NK-92 (cell line): ENCODE data around the gene STRADB.
"Not testable (repeated sequence)": the region's sequence is repeated elsewhere in the genome, so short reads cannot be mapped to it uniquely, and the experiment has no call there.

ENCODE experiments used
- DNase-seq: peaks from one replicate; lab custom pipeline; 2025; ENCODE audit not compliant: unreplicated experiment; lab: John Stamatoyannopoulos, UW

Gene STRADB

DNA sequence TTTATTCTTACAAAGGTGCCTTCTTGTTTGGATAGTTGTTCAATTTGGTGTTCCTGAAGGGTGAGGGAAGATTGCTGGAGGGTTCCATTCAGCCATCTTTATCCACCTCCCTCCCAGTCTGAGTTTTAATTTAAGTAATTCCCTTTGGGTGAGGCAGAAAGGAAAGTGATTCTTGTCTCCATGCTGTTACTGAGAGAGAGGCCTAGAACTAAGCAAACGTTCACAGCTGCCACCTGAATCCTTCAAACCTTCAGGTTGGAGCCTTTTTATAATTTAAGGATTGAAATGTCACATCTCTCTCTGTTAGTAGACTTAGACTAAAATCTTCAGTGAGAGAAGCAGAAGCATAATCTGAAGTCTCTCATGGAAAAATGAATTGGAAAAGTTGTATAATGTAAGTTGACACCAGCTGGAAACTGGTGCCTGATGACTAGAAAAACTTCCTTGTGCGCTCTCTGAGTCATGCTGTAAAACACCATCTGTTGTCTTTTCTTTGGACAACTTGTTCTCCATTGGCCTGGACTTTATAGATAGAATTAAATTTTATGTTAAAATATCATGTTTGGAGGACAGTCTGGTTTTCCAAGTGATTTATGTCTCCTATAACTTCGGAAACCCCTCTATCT is 14.6 kb downstream of the STRADB start:
- DNase-seq, result no peak

DNA sequence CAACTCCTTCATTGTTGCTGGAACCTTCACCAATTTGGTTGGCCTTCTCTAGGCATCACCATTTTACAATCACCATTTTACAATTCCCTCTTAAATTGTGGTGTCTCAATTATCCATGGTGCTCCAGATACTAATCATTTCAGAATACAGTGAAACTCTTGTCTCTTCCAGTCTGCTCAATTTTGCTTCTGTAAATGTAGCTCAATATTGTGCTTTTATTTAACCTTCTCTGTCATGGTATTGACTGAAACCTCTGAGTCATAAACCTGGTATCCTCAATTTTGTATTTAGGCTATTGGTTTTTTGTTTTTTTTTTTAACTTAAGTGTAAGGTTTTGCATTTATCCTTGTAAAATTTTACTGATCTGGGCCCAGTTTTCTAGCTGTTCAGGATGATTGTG is 16.1 kb downstream of the STRADB start:
- no peak for DNase-seq

GRCh38 chr2:201470821-201471731 is 19.5 kb downstream of the STRADB start:
- DNase-seq, result no peak

- no peak for DNase-seq
Measured at GRCh38 chr2:201471732-201472393, 20.3 kb downstream of the STRADB start.

GRCh38 chr2:201472411-201472810 is 20.9 kb downstream of the STRADB start:
- no peak for DNase-seq

DNA sequence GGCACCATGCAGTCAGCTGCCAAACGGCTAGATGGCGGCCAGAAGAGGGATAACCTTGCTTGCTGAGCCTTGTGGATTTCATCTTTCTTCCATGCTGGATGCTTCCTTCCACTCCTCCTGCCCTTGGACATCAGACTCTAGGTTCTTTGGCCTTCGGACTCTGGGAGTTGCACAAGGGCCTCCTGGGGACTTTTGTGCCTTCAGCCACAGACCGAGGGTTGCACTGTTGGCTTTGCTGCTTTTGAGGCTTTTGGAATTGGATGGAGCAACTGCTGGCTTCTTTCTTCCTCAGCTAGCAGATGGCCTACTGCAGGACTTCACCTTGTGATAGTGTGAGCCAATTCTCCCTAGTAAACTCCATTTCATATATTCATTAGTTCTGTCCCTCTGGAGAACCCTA is 31.0 kb downstream of the STRADB start:
- DNase-seq, result no peak

- no peak for DNase-seq
Measured at GRCh38 chr2:201483342-201483741, 31.8 kb downstream of the STRADB start.

- not testable (repeated sequence) for DNase-seq
Measured at GRCh38 chr2:201483758-201484157, 32.2 kb downstream of the STRADB start.

DNA sequence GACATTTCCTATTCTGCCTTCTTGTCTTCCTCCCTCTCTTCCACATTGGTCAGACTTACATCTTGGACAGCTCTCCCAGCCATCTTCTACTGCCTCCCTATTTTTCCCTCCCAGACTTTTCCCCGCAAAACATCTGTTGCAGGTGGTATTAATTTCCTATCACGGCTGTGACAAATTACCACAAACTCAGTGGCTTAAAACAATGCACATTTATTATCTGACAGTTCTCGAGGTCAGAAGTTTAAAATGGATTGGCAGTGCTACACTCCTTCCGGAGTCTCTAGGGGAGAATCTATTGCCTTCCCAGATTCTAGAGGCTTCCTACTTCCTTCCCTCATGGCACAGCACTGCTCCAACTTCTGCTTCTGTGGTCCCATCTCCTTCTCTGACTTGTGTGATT is 33.3 kb downstream of the STRADB start:
- no peak for DNase-seq

GRCh38 chr2:201490291-201490690 is 38.8 kb downstream of the STRADB start:
- no peak for DNase-seq

- DNase-seq, result no peak
Measured at GRCh38 chr2:201496785-201497184, 45.2 kb downstream of the STRADB start.

- no peak for DNase-seq
Measured at GRCh38 chr2:201500534-201500933, 49.0 kb downstream of the STRADB start.

GRCh38 chr2:201502713-201503112 is 51.2 kb downstream of the STRADB start:
- DNase-seq, result no peak

GRCh38 chr2:201507725-201508124 is 56.2 kb downstream of the STRADB start:
- DNase-seq, result no peak

DNA sequence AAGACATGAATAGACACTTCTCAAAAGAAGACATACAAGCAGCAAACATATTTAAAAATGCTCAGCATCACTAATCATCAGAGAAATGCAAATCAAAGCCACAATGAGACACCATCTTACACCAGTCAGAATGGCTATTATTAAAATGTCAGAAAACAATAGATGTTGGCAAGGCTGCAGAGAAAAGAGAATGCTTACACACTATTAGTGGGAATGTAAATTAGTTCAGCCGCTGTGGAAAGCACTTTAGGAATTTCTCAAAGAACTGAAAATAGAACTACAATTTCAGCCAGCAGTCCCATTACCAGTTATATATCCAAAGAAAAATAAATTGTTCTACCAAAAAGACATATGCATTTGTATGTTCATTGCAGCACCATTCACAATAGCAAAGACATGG is 61.7 kb downstream of the STRADB start:
- DNase-seq, result no peak

- DNase-seq, result no peak
Measured at GRCh38 chr2:201515573-201516246, 64.2 kb downstream of the STRADB start.

DNA sequence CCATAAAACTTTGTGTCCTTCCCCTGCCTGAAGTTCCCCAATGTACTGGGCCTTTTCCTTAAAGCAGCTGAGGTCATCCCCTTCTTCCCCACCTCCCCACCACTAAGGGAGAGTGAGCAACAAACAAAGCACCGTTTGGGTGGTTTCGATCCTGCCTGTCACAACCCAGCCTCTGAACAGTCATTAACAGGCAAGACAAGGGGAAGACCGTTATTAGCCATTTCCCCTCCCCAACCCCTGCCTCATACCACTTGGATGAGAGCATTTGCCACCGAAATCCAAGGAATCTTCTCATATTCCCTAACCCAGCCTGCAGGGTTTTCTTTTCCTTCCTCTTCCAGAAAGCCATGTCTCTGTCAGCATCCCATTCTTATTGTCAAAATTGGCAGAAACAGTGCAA is 65.6 kb downstream of the STRADB start:
- DNase-seq, result no peak

GRCh38 chr2:201520201-201520600 is 68.7 kb downstream of the STRADB start:
- no peak for DNase-seq

DNA sequence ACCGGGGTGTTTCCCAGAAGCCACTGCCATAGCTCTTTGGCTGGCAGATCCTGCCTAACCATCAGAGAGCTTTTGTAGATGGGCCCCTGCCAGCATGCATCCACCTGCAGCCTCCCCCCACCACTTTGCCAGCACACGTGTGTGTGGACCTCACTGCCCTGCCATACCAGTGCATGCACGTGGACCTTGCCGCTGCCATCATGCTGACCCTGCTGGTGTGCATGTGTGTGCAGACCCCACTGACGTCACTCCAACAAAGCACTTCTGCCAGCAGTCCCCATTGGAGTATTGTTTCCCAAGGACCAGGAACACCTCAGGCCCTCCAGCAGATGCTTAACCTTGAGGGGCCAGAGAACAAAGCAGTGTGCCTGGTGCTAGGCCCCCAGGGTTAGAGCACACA is 71.4 kb downstream of the STRADB start:
- no peak for DNase-seq

DNA sequence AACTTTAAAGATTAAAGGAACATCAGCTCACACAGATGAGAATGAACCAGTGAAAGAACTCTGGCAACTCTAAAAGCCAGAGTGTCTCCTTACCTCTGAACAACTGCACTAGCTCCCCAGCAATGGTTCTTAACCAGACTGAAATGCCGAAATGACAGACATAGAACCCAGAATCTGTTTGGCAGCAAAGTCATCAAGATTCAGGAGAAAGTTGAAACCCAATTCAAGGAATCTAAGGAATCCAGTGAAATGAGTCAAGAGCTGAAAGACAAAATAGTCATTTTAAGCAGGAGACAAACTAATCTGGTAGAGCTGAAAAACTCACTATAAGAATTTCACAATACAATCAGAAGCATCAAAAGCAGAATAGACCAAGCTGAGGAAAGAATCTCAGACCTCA is 72.0 kb downstream of the STRADB start:
- DNase-seq, result no peak
